Astrocyte of the spinal cord (primary cell): Measurements from ENCODE around the gene CNKSR3.

Experiments used
- DNase-seq: peaks from one replicate; pipeline ENCODE4 v3.0.0; 2011; ENCODE audit warnings: low read depth, low spot score
- H3K4me3 ChIP-seq: 2 replicates; pipeline ENCODE4 v1.5.1; 2011; ENCODE audit warnings: low read depth, mild to moderate bottlenecking, low read length, moderate library complexity
- CTCF ChIP-seq: IDR thresholded peaks from 2 replicates; pipeline ENCODE4 v1.5.1; 2012; ENCODE audit warnings: low read depth, mild to moderate bottlenecking, low read length, inconsistent platforms
- in situ Hi-C: cut with HindIII; loops from 2 replicates; pipeline ENCODE4 v1.10.0; 2017; ENCODE audit warnings: low sequenced_read_pairs

The CNKSR3 gene

GRCh38 chr6:154435400-154435945 is 75.0 kb downstream of the CNKSR3 start:
- H3K4me3 ChIP-seq = no peak overlapping the region
- in situ Hi-C loops = no loop called here
- TF ChIP-seq CTCF = no peak
- no peak for DNase-seq

GRCh38 chr6:154434662-154435061 is 75.8 kb downstream of the CNKSR3 start:
- TF ChIP-seq CTCF = no peak
- no peak overlapping the region for H3K4me3 ChIP-seq
- DNase-seq = no peak
- in situ Hi-C loops = no loop called here

GRCh38 chr6:154433477-154434241 is 76.8 kb downstream of the CNKSR3 start:
- DNase-seq = no peak
- H3K4me3 ChIP-seq = no peak overlapping the region
- in situ Hi-C loops = no loop called here
- TF ChIP-seq CTCF = no peak

- in situ Hi-C loops = no loop called here
- TF ChIP-seq CTCF = no peak
- DNase-seq = no peak
- H3K4me3 ChIP-seq = no peak overlapping the region
These were observed 77.7 kb downstream of the CNKSR3 start for GRCh38 chr6:154432533-154433476.

GRCh38 chr6:154430481-154430919 is 80.0 kb downstream of the CNKSR3 start:
- in situ Hi-C loops = no loop called here
- no peak for TF ChIP-seq CTCF
- DNase-seq = no peak
- no peak overlapping the region for H3K4me3 ChIP-seq

GRCh38 chr6:154429711-154430110 is 80.8 kb downstream of the CNKSR3 start:
- in situ Hi-C loops = no loop called here
- H3K4me3 ChIP-seq = no peak overlapping the region
- no peak for TF ChIP-seq CTCF
- DNase-seq = no peak
